Activated B cell treated with CpG ODN at 0.5 μM for 24 hours (primary cell): Measurements from ENCODE around the gene PAXX. TPM values are rescaled to one million over a fixed set of nuclear protein-coding genes. Genes with fewer than 3 reads are reported as not detected.

ENCODE experiments used
- ATAC-seq: fragments of 200-7000 bp; cut with Tn5 transposase; one replicate; pipeline ENCODE4 v1.10.0; 2021; ENCODE audit warnings: low read depth, mild to moderate bottlenecking, moderate library complexity
- CTCF ChIA-PET: fragments of 350-600 bp; sonication (Branson Sonifier 250); formaldehyde crosslinking; loops from one replicate; lab custom pipeline; 2021; ENCODE audit warnings: antibody characterized with exemption; lab: Charles Lee
- POLR2A ChIA-PET: fragments of 350-600 bp; sonication (Branson Sonifier 250); formaldehyde crosslinking; loops from one replicate; lab custom pipeline; 2021; ENCODE audit warnings: antibody characterized with exemption; lab: Charles Lee
- DNase-seq: peaks from one replicate; pipeline ENCODE4 v3.0.0; 2022
- H3K27ac Mint-ChIP-seq: one replicate; pipeline ENCODE4 v1.8.0; 2020; ENCODE audit warnings: mixed read lengths
- H3K27me3 Mint-ChIP-seq: one replicate; pipeline ENCODE4 v1.8.0; 2021; ENCODE audit warnings: mixed read lengths
- H3K36me3 Mint-ChIP-seq: one replicate; pipeline ENCODE4 v1.8.0; 2021; ENCODE audit warnings: low read depth, mixed read lengths
- H3K4me1 Mint-ChIP-seq: one replicate; pipeline ENCODE4 v1.8.0; 2021; ENCODE audit warnings: mixed read lengths
- H3K4me3 Mint-ChIP-seq: one replicate; pipeline ENCODE4 v1.8.0; 2020; ENCODE audit warnings: mild to moderate bottlenecking, mixed read lengths
- H3K9me3 Mint-ChIP-seq: one replicate; pipeline ENCODE4 v1.8.0; 2020; ENCODE audit warnings: mixed read lengths
- CTCF ChIP-seq: fragments of 200-600 bp; IDR thresholded peaks from one replicate; pipeline ENCODE4 v1.8.0; 2022; ENCODE audit warnings: antibody characterized with exemption, mild to moderate bottlenecking
- intact Hi-C: fragments of 100-400 bp; cut with micrococcal nuclease; formaldehyde crosslinking; loops from one replicate; pipeline ENCODE4 v1.15.1; 2024
- total RNA-seq: library from RNA; stranded (reverse); gene quantifications from 2 replicates; pipeline ENCODE4 v1.2.3, GENCODE V29; 2022

The PAXX gene
- total RNA-seq, 1 donor from 2014 or later = 47.8 TPM

GRCh38 chr9:137013571-137013940 is 21.3 kb downstream of the PAXX start:
- no peaks in the 10 kb centered on the region for H3K27me3 Mint-ChIP-seq
- H3K4me1 Mint-ChIP-seq = no peaks in the 10 kb centered on the region
- intact Hi-C loops = no loop called here
- H3K9me3 Mint-ChIP-seq = no peaks in the 10 kb centered on the region
- TF ChIP-seq CTCF = no peak
- ChIA-PET POLR2A (no interaction called here), CTCF (no interaction called here)
- no peak for ATAC-seq
- DNase-seq = no peak
- H3K36me3 Mint-ChIP-seq = peaks cover 8% of the 10 kb centered on the region
- no peak overlapping the region for H3K4me3 Mint-ChIP-seq
- no peak overlapping the region for H3K27ac Mint-ChIP-seq

- ATAC-seq = no peak
- CTCF ChIA-PET = no interaction called here
- POLR2A ChIA-PET = no interaction called here
- DNase-seq = no peak
- peaks cover 8% of the 10 kb centered on the region for H3K36me3 Mint-ChIP-seq
- TF ChIP-seq CTCF = no peak
- intact Hi-C loops = no loop called here
- no peaks in the 10 kb centered on the region for H3K4me1 Mint-ChIP-seq
- H3K27ac Mint-ChIP-seq = no peak overlapping the region
- H3K4me3 Mint-ChIP-seq = no peak overlapping the region
- H3K27me3 Mint-ChIP-seq = no peaks in the 10 kb centered on the region
- H3K9me3 Mint-ChIP-seq = no peaks in the 10 kb centered on the region
Measured at GRCh38 chr9:137014166-137014565, 21.9 kb downstream of the PAXX start.

GRCh38 chr9:137014776-137015539 is 22.7 kb downstream of the PAXX start:
- CTCF ChIA-PET = no interaction called here
- no peaks in the 10 kb centered on the region for H3K4me1 Mint-ChIP-seq

GRCh38 chr9:137015540-137015930 is 23.3 kb downstream of the PAXX start:
- peaks cover 9% of the 10 kb centered on the region for H3K36me3 Mint-ChIP-seq
- H3K27me3 Mint-ChIP-seq = no peaks in the 10 kb centered on the region
- ChIA-PET POLR2A (no interaction called here), CTCF (no interaction called here)
- no peaks in the 10 kb centered on the region for H3K4me1 Mint-ChIP-seq
- TF ChIP-seq CTCF = no peak
- no peak for ATAC-seq
- no peaks in the 10 kb centered on the region for H3K9me3 Mint-ChIP-seq
- no peak for DNase-seq
- H3K4me3 Mint-ChIP-seq = no peak overlapping the region
- intact Hi-C loops = no loop called here
- H3K27ac Mint-ChIP-seq = no peak overlapping the region

More at GRCh38 chr9:137014776-137015539, 22.7 kb downstream of the PAXX start:
- intact Hi-C loops = no loop called here
- TF ChIP-seq CTCF = no peak
- H3K9me3 Mint-ChIP-seq = no peaks in the 10 kb centered on the region
- no peaks in the 10 kb centered on the region for H3K27me3 Mint-ChIP-seq
- DNase-seq (no peak), ATAC-seq (no peak)
- no peak overlapping the region for H3K4me3 Mint-ChIP-seq
- POLR2A ChIA-PET = no interaction called here
- peaks cover 9% of the 10 kb centered on the region for H3K36me3 Mint-ChIP-seq
- H3K27ac Mint-ChIP-seq = no peak overlapping the region

- intact Hi-C loops = no loop called here
- no peaks in the 10 kb centered on the region for H3K9me3 Mint-ChIP-seq
- H3K4me1 Mint-ChIP-seq = no peaks in the 10 kb centered on the region
- no peak overlapping the region for H3K27ac Mint-ChIP-seq
- DNase-seq (no peak), ATAC-seq (no peak)
- no peak for TF ChIP-seq CTCF
- CTCF ChIA-PET = no interaction called here
- no peak overlapping the region for H3K4me3 Mint-ChIP-seq
- POLR2A ChIA-PET = no interaction called here
- H3K36me3 Mint-ChIP-seq = peaks cover 9% of the 10 kb centered on the region
- no peaks in the 10 kb centered on the region for H3K27me3 Mint-ChIP-seq
Measured at GRCh38 chr9:137015976-137016375, 23.8 kb downstream of the PAXX start.
